IMR-90 (cell line): Measurements from ENCODE around the gene RTF1. TPM values are rescaled to one million over a fixed set of nuclear protein-coding genes. Genes with fewer than 3 reads are reported as not detected.

Source experiments
- ATAC-seq: fragments of 200-7000 bp; cut with Tn5 transposase; 2 replicates; pipeline ENCODE4 v1.9.1; 2020; ENCODE audit warnings: low read depth, mild to moderate bottlenecking, moderate library complexity
- BruUV-seq: library from RNA; stranded (reverse); fragments of 400-500 nt; replicated peaks from 2 replicates; lab custom pipeline; 2021; lab: Mats Ljungman, UMichigan
- CTCF ChIA-PET: fragments of 300-600 bp; formaldehyde crosslinking; extraction: SDS; loops from one replicate; lab custom pipeline; 2021; ENCODE audit warnings: antibody characterized with exemption; lab: Yijun Ruan, JAX
- POLR2A ChIA-PET: fragments of 300-600 bp; sonication (Branson Sonifier 250); formaldehyde crosslinking; loops from one replicate; lab custom pipeline; 2022; ENCODE audit warnings: antibody characterized with exemption; ENCODE audit not compliant: unreplicated experiment; lab: Charles Lee
- DNase-seq: peaks from one replicate; pipeline ENCODE4 v3.0.0; 2013
- H2AFZ ChIP-seq: replicated peaks from 2 replicates; pipeline ENCODE3; 2013; ENCODE audit warnings: low read length, mild to moderate bottlenecking; ENCODE audit not compliant: poor library complexity
- H2AK5ac ChIP-seq: 2 replicates; pipeline ENCODE4 v1.6.1; 2013; ENCODE audit warnings: low read depth, low read length, inconsistent platforms
- H2AK9ac ChIP-seq: replicated peaks from 2 replicates; pipeline ENCODE3; 2013; ENCODE audit warnings: mild to moderate bottlenecking, low read depth, low read length, moderate library complexity; ENCODE audit not compliant: poor library complexity
- H2BK120ac ChIP-seq: 2 replicates; pipeline ENCODE4 v1.6.1; 2013; ENCODE audit warnings: low read depth, low read length, inconsistent platforms
- H2BK15ac ChIP-seq: 3 replicates; pipeline ENCODE4 v1.6.1; 2013; ENCODE audit warnings: low read depth, low read length, inconsistent platforms
- H2BK20ac ChIP-seq: 2 replicates; pipeline ENCODE4 v1.6.1; 2013; ENCODE audit warnings: low read depth, mild to moderate bottlenecking, inconsistent platforms, low read length, moderate library complexity
- H2BK5ac ChIP-seq: 2 replicates; pipeline ENCODE4 v1.6.1; 2013; ENCODE audit warnings: mild to moderate bottlenecking, low read depth, low read length, inconsistent platforms; ENCODE audit not compliant: poor library complexity, severe bottlenecking
- H3K14ac ChIP-seq: replicated peaks from 2 replicates; pipeline ENCODE4 v1.6.1; 2013; ENCODE audit warnings: low read depth, low read length, inconsistent platforms
- H3K18ac ChIP-seq: 2 replicates; pipeline ENCODE4 v1.6.1; 2013; ENCODE audit warnings: low read depth, low read length, control low read depth
- H3K23ac ChIP-seq: 2 replicates; pipeline ENCODE4 v1.6.1; 2013; ENCODE audit warnings: low read depth, low read length, inconsistent platforms
- H3K27ac ChIP-seq: 2 replicates; pipeline ENCODE4 v1.5.1; 2013; ENCODE audit warnings: mild to moderate bottlenecking, control low read depth, low read length; ENCODE audit not compliant: insufficient read depth
- H3K27me3 ChIP-seq: 2 replicates; pipeline ENCODE4 v1.6.1; 2013; ENCODE audit warnings: low read length; ENCODE audit not compliant: control insufficient read depth, insufficient read depth
- H3K36me3 ChIP-seq: 2 replicates; pipeline ENCODE4 v1.6.1; 2013; ENCODE audit warnings: low read length, mixed read lengths; ENCODE audit not compliant: control insufficient read depth, insufficient read depth
- H3K4ac ChIP-seq: 2 replicates; pipeline ENCODE4 v1.6.1; 2013; ENCODE audit warnings: low read depth, low read length, inconsistent platforms
- H3K4me1 ChIP-seq: 2 replicates; pipeline ENCODE4 v1.6.1; 2013; ENCODE audit warnings: low read length, mixed read lengths; ENCODE audit not compliant: control insufficient read depth, insufficient read depth
- H3K4me2 ChIP-seq: 2 replicates; pipeline ENCODE4 v1.6.1; 2013; ENCODE audit warnings: low read depth, mild to moderate bottlenecking, control low read depth, low read length, moderate library complexity
- H3K4me3 ChIP-seq: 2 replicates; pipeline ENCODE4 v1.5.1; 2013; ENCODE audit warnings: low read depth, mild to moderate bottlenecking, control low read depth, low read length, moderate library complexity; ENCODE audit not compliant: insufficient read depth
- H3K56ac ChIP-seq: 2 replicates; pipeline ENCODE4 v1.6.1; 2013; ENCODE audit warnings: low read length, inconsistent platforms; ENCODE audit not compliant: insufficient read depth; ENCODE audit errors: extremely low read depth
- H3K79me1 ChIP-seq, 2 experiments: 2 replicates each; pipeline ENCODE4 v1.6.1; 2013; ENCODE audit warnings: low read length in 2 of 2, inconsistent platforms in 1 of 2, low read depth in 1 of 2
- H3K9ac ChIP-seq: 2 replicates; pipeline ENCODE4 v1.6.1; 2013; ENCODE audit warnings: low read depth, low read length, control low read depth
- H3K9me1 ChIP-seq: 2 replicates; pipeline ENCODE4 v1.6.1; 2013; ENCODE audit warnings: low read length, inconsistent platforms; ENCODE audit not compliant: insufficient read depth
- H3K9me3 ChIP-seq: 2 replicates; pipeline ENCODE4 v1.6.1; 2013; ENCODE audit warnings: low read length; ENCODE audit not compliant: control insufficient read depth, insufficient read depth
- H4K20me1 ChIP-seq: 2 replicates; pipeline ENCODE4 v1.6.1; 2013; ENCODE audit warnings: low read length, inconsistent platforms; ENCODE audit not compliant: insufficient read depth
- H4K5ac ChIP-seq: 2 replicates; pipeline ENCODE4 v1.6.1; 2013; ENCODE audit warnings: mild to moderate bottlenecking, low read depth, low read length, control low read depth
- H4K8ac ChIP-seq, 2 experiments: 2 replicates each; pipeline ENCODE4 v1.6.1; 2013; ENCODE audit warnings: low read depth in 2 of 2, low read length in 2 of 2, control low read depth in 1 of 2, inconsistent platforms in 1 of 2
- H4K91ac ChIP-seq: 2 replicates; pipeline ENCODE4 v1.6.1; 2013; ENCODE audit warnings: low read depth, low read length, inconsistent platforms; ENCODE audit not compliant: insufficient read depth
- BHLHE40 ChIP-seq: fragments of 150-350 bp; IDR thresholded peaks from 2 replicates; pipeline ENCODE4 v1.6.1; 2016; ENCODE audit warnings: mild to moderate bottlenecking, low read depth, low read length
- CEBPB ChIP-seq: IDR thresholded peaks from 2 replicates; pipeline ENCODE4 v1.6.1; 2012; ENCODE audit warnings: low read depth, low read length, improper control_type of control experiment
- CHD1 ChIP-seq: IDR thresholded peaks from 2 replicates; pipeline ENCODE4 v1.6.1; 2012; ENCODE audit warnings: low read depth, low read length, improper control_type of control experiment
- FOS ChIP-seq: fragments of 150-350 bp; IDR thresholded peaks from 2 replicates; pipeline ENCODE4 v1.6.1; 2016; ENCODE audit warnings: low read depth, low read length
- MAFK ChIP-seq: IDR thresholded peaks from 2 replicates; pipeline ENCODE4 v1.6.1; 2012; ENCODE audit warnings: low read depth, low read length, improper control_type of control experiment
- MAZ ChIP-seq: IDR thresholded peaks from 2 replicates; pipeline ENCODE4 v1.6.1; 2012; ENCODE audit warnings: low read depth, mild to moderate bottlenecking, low read length, improper control_type of control experiment, moderate library complexity, borderline replicate concordance
- MXI1 ChIP-seq: IDR thresholded peaks from 2 replicates; pipeline ENCODE4 v1.6.1; 2012; ENCODE audit warnings: low read depth, mild to moderate bottlenecking, low read length, moderate library complexity, borderline replicate concordance
- NFE2L2 ChIP-seq: fragments of 150-350 bp; IDR thresholded peaks from 2 replicates; pipeline ENCODE4 v1.6.1; 2016; ENCODE audit warnings: low read depth, mild to moderate bottlenecking, low read length
- POLR2A ChIP-seq: IDR thresholded peaks from 2 replicates; pipeline ENCODE4 v1.6.1; 2012; ENCODE audit warnings: mild to moderate bottlenecking, low read depth, low read length
- RAD21 ChIP-seq: IDR thresholded peaks from 2 replicates; pipeline ENCODE4 v1.6.1; 2012; ENCODE audit warnings: low read length, improper control_type of control experiment
- RCOR1 ChIP-seq: IDR thresholded peaks from 2 replicates; pipeline ENCODE4 v1.6.1; 2012; ENCODE audit warnings: mild to moderate bottlenecking, low read length, improper control_type of control experiment; ENCODE audit not compliant: insufficient replicate concordance
- RFX5 ChIP-seq: IDR thresholded peaks from 2 replicates; pipeline ENCODE4 v1.8.0; 2012; ENCODE audit warnings: low read depth, mild to moderate bottlenecking, low read length, moderate library complexity
- SMC3 ChIP-seq: fragments of 150-350 bp; IDR thresholded peaks from 2 replicates; pipeline ENCODE4 v1.6.1; 2016; ENCODE audit warnings: low read depth, mild to moderate bottlenecking, antibody characterized with exemption, low read length, moderate library complexity
- WGBS, 2 experiments: methylation state at CpG; one replicate each; pipeline versions ENCODE4 v1.1.5 to v1.1.7; 2013; ENCODE audit warnings: missing lambda C conversion rate in 2 of 2; ENCODE audit not compliant: insufficient read length in 1 of 2; ENCODE audit errors: extremely low coverage in 2 of 2; 5-methylcytosine and 5-hydroxymethylcytosine counted together
- dilution Hi-C: fragments of 300-500 bp; cut with HindIII; formaldehyde crosslinking; loops from one replicate; pipeline ENCODE4 v1.14.3; 2018; ENCODE audit warnings: low sequenced_read_pairs; ENCODE audit not compliant: unreplicated experiment
- in situ Hi-C: fragments of 300-500 bp; cut with MboI; formaldehyde crosslinking; loops from 3 replicates; pipeline ENCODE4 v1.14.3; 2019; ENCODE audit warnings: low sequenced_read_pairs, inconsistent platforms, mixed read lengths
- intact Hi-C: fragments of 100-400 bp; cut with micrococcal nuclease; formaldehyde crosslinking; loops from 2 replicates; pipeline ENCODE4 v1.10.0; 2022
- polyA plus RNA-seq, 3 experiments: library from polyadenylated mRNA; depleted of rRNA; stranded (reverse); fragments of >200 nt; gene quantifications; 2 replicates each; pipeline ENCODE4 v1.2.3, GENCODE V29; 2012; ENCODE audit warnings: low replicate concordance in 1 of 3
- total RNA-seq: library from RNA; depleted of rRNA; stranded (reverse); fragments of >200 nt; gene quantifications from 2 replicates; pipeline ENCODE4 v1.2.3, GENCODE V29; 2012
- TF ChIP-seq, protein P1 (sequence below): fragments of 150-350 bp; IDR thresholded peaks from 2 replicates; pipeline ENCODE4 v1.6.1; 2017; ENCODE audit warnings: mild to moderate bottlenecking, antibody characterized with exemption, low read length, low read depth
- TF ChIP-seq, protein P2 (sequence below): conservative IDR thresholded peaks from 2 replicates; pipeline ENCODE4 v1.5.1; 2012; ENCODE audit warnings: mild to moderate bottlenecking, low read depth, low read length, improper control_type of control experiment
- TF ChIP-seq, protein P3 (sequence below): fragments of 150-350 bp; IDR thresholded peaks from 2 replicates; pipeline ENCODE4 v1.6.1; 2016; ENCODE audit warnings: low read depth, mild to moderate bottlenecking, low read length, moderate library complexity, borderline replicate concordance

RTF1 gene
- total and polyA plus RNA-seq, 2 of the 4 experiments (the other 2 are of a cell fraction): 15.1 to 24.3 TPM

DNA sequence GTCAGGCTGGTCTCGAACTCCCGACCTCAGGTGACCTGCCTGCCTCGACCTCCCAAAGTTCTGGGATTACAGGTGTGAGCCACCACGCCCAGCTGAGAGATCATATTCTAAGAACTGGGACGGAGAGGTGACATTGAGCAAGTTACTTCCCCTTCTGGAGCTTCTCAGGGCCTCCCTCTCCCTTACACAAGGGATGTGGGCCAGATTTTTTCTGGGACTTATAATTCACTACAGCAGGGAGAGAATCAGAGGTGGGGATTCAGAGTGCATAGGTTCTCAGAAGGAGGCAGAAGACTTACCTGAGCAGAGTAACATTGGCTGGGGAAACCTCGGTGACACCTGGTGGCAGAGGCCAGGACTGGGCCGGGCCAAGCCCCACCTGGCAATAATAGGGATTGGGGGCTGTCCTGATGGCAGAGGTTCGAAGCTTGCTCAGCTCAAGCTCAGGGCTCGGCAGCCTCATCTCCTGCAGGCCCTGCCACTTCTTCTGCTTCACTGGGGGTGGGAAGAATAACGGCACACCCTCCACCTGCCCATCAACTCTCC lies 90.0 kb downstream of the RTF1 start:
- TF ChIP-seq, protein P1, sequence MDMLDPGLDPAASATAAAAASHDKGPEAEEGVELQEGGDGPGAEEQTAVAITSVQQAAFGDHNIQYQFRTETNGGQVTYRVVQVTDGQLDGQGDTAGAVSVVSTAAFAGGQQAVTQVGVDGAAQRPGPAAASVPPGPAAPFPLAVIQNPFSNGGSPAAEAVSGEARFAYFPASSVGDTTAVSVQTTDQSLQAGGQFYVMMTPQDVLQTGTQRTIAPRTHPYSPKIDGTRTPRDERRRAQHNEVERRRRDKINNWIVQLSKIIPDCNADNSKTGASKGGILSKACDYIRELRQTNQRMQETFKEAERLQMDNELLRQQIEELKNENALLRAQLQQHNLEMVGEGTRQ: no peak
- no peak for TF ChIP-seq SMC3
- no peak for TF ChIP-seq MAZ
- TF ChIP-seq FOS: no peak
- TF ChIP-seq MAFK: no peak
- TF ChIP-seq NFE2L2: no peak
- no peak for TF ChIP-seq RAD21
- TF ChIP-seq, protein P2, sequence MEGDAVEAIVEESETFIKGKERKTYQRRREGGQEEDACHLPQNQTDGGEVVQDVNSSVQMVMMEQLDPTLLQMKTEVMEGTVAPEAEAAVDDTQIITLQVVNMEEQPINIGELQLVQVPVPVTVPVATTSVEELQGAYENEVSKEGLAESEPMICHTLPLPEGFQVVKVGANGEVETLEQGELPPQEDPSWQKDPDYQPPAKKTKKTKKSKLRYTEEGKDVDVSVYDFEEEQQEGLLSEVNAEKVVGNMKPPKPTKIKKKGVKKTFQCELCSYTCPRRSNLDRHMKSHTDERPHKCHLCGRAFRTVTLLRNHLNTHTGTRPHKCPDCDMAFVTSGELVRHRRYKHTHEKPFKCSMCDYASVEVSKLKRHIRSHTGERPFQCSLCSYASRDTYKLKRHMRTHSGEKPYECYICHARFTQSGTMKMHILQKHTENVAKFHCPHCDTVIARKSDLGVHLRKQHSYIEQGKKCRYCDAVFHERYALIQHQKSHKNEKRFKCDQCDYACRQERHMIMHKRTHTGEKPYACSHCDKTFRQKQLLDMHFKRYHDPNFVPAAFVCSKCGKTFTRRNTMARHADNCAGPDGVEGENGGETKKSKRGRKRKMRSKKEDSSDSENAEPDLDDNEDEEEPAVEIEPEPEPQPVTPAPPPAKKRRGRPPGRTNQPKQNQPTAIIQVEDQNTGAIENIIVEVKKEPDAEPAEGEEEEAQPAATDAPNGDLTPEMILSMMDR: no peak
- TF ChIP-seq MXI1: no peak
- no peak for TF ChIP-seq CEBPB
- TF ChIP-seq POLR2A: no peak
- TF ChIP-seq RFX5: no peak
- TF ChIP-seq BHLHE40: no peak
- no peak for TF ChIP-seq CHD1
- TF ChIP-seq, protein P3, sequence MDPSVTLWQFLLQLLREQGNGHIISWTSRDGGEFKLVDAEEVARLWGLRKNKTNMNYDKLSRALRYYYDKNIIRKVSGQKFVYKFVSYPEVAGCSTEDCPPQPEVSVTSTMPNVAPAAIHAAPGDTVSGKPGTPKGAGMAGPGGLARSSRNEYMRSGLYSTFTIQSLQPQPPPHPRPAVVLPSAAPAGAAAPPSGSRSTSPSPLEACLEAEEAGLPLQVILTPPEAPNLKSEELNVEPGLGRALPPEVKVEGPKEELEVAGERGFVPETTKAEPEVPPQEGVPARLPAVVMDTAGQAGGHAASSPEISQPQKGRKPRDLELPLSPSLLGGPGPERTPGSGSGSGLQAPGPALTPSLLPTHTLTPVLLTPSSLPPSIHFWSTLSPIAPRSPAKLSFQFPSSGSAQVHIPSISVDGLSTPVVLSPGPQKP: no peak
- TF ChIP-seq RCOR1: no peak
- CTCF ChIA-PET: interaction anchor here (1.1 kb wide), 1 partner anchor 41 kb away, joined by 5 read pairs; no protein-coding TSS in a partner anchor
- Histone ChIP-seq H2BK5ac (no peak overlapping the region), H2AK9ac (no peak overlapping the region), H3K9me1 (no peaks in the 10 kb centered on the region), H2AK5ac (no peak overlapping the region), H3K4me3 (no peak overlapping the region), H4K5ac (no peak overlapping the region), H3K27ac (no peak overlapping the region), H2BK15ac (no peak overlapping the region), H3K36me3 (no peaks in the 10 kb centered on the region), H3K4me2 (no peak overlapping the region), H3K18ac (no peak overlapping the region), H3K9ac (no peak overlapping the region), H3K79me1 (no peaks in the 10 kb centered on the region), H2BK120ac (no peak overlapping the region), H4K8ac (no peak overlapping the region), H2AFZ (no peak overlapping the region), H3K56ac (no peak overlapping the region), H3K27me3 (peaks cover 29% of the 10 kb centered on the region), H3K4me1 (no peaks in the 10 kb centered on the region; the same call in 1 of the 2 replicates), H3K9me3 (no peaks in the 10 kb centered on the region), H3K14ac (no peak overlapping the region), H4K20me1 (0 out of 2 replicates have a peak, but pooled peaks cover under 1% of the 10 kb centered on the region), H2BK20ac (no peak overlapping the region), H4K91ac (no peak overlapping the region), H3K23ac (no peak overlapping the region), H3K4ac (no peak overlapping the region)
- DNase-seq: no peak
- dilution Hi-C loops: no loop called here
- ATAC-seq: no peak
- in situ Hi-C loops: no loop called here
- 72% methylated on average over 2 of the region's 10 CpGs; no CpG with 5 or more reads in 1 of the 2 experiments for WGBS, 2 experiments
- POLR2A ChIA-PET: no interaction called here
- no TSS peak for BruUV-seq
- intact Hi-C loops: no loop called here
